NCI-H1930 (cell line): Measurements from ENCODE around the gene RNF115.
"Not testable (repeated sequence)": the region's sequence is repeated elsewhere in the genome, so short reads cannot be mapped to it uniquely, and the experiment has no call there.

Source experiments
- DNase-seq, 2 experiments: peaks; one replicate each; lab custom pipeline; 2025; lab: John Stamatoyannopoulos, UW

RNF115 gene

DNA sequence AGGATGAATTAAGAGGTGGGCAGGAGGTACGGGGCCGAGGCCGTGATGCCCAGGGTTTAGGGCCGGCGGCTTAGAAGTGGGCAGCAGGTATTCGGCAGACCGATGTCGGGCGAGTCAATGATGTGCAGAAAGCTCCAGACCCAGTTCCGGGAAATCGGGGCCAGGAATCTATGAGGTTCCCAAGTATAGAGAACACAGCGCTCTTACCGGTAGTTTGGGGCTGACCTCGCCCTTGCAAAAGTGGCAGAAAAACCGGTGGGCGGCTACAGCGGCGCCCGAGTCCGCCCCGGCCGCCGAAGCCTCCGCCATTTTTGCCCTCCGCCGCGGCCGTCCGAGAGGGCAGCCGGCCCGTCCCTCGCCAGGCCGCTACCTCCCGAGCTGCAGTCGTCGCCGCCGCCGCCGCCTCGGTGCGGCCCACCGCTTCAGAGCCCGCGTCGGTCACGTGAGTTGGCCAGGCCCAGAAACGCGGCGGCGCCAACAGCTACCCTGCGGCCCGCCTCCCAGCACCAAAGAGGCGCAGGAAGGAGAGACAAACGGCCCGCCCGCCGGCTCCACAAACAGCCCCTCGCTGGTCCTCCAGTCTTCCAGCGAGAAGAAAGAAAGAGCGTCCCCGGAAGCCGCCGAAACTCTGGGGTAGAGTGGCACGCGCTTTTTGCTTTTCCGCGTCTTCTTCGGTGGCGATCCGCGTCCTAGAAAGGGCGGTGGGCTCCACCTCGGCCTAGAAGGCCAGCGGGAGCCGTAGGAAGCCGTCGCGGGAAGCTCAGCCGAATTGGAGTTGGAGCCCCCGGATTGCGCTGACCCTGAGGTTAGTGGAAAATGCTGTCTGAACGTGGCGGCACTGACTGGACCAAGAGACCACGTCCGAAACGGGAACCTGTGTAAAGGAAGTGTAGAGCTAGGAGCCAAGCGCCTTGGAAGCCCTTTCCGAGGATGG is at the start of gene RNF115, which contains the start of gene POLR3C:
Gene RNF115 (minus strand): TSS at position 531 of the 934 bp plus-strand sequence. CDS start 222 bp downstream, at position 309.
Gene POLR3C (plus strand): TSS at position 636 of the 934 bp plus-strand sequence. CDS start 1,577 bp downstream, outside the sequence.
- DNase-seq, result peak; percentile 81 to 84

DNA sequence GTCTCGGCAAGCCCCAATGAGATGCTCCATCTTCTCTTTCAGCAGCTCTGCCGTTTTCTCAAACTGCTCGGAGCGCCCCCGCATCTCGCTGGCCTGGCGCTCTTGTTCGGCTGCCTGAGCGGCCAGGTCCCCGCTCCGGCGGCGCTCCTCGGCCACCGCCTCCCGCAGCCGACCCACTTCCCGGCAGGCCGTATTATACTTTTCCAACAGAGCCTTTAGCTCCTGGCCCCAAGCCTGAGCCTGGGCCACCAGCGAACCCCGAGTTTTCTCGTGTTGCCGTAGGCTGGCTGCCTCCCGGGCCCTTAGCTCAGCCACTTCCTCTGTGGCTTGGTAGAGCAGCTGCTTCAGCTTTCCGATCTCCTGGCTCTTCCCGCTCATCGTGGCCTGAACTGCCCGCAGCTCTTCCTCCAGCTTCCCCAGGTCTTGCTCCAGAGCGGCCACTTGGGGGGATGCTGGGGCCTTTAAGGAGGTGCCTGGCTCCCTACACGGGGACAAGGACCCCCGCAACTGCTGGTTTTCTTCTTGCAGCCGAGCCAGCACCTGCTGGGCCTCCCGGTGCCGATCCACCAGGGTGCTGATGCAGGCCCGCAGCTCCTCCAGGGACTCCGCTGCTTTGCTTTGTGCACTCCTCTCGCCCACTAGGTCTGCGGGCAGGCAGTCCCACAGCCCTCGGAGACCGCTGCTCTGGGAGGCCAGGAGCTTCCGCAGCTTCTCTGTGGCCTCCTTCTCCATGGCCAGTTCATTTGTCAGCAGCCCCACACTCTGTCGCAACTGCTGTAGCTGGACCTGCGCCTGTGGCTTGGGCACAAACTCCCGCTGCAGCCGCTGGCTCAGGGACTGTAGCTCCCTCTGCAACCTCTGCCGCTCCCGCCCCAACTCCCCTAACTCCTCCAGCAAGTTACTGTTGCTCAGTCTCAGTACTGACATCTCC is 48.4 kb upstream of the RNF115 start:
- no peak for DNase-seq

DNA sequence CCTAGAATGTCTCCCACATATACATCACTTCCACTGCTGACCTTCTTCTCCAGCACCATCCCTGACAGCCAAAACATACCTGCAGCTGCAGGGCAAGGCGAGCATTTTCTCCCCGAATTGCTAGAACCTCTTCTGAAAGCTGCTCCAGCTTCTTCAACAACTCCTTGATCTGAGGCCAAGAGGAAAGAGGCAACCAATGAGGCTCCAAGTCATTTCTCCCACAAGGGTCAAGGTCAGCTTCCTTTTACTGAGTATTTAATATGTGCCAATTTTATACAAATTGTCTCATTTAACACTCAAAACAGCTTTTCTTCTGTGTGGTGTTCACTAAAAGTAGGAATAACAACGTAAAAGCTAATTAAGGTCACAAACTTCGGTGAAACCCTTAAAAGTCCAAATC is 44.3 kb upstream of the RNF115 start:
- no peak for DNase-seq

DNA sequence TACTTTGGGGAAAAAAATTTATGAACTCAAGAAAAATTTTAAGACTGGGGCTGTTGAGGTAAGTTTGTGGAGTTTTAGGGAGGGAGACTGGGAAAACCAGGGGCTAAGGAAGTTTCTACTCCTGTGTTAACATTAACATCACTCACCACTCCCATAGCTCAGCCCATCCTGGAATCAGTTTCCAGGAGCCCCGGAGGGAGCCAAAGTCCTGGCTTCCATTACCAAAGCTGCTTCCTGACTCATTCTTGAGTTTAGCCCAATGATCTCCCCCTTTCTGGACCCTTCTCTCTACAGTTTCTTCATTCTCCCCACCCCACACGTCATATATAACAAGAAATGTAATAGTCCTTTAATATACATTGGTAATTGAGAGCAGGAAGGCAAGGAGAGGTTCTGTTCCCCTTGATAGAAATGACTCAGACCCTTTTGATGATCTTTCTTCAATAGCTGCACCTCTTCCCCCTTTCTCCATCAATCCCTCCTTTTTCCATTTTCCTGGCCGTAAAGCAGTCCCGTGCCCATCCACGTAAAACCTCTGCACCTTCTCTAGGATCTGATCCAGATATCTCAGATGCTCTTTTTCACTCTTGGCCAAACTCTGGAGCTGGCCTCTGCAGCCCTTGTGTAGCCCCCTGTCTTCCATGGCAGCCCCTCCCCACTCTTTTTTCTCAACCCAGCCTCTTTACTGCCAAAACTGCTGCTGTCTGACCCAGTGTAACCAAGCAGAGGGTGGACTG is 39.6 kb upstream of the RNF115 start:
- DNase-seq, result no peak

DNA sequence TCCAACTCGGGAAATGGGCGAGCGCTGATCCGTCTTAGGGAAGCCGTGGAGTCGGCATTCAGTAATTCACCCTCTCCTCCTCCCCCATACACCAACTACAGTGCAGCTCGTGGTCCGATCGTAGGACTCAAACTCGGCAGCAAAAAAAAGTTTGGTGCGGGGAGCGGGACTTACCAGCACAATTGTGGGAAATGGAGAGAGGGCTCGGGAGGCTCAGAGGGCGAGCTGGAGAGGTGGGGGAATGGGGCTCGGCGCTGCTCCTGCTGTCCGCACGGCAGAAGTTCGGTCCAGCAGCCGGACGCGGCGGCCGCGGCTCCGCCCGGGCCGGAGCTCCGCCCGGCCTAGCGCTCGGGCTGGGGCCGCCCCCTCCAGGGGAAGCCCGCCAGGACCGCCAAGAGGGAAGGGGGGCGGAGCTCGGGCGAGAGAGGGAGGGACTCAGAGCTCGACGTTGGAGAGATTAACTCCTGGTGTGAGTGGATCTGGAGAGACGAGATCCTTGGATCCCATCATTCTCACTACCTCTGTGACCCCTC is 35.7 kb upstream of the RNF115 start:
- DNase-seq, result peak; percentile 67 to 83

DNA sequence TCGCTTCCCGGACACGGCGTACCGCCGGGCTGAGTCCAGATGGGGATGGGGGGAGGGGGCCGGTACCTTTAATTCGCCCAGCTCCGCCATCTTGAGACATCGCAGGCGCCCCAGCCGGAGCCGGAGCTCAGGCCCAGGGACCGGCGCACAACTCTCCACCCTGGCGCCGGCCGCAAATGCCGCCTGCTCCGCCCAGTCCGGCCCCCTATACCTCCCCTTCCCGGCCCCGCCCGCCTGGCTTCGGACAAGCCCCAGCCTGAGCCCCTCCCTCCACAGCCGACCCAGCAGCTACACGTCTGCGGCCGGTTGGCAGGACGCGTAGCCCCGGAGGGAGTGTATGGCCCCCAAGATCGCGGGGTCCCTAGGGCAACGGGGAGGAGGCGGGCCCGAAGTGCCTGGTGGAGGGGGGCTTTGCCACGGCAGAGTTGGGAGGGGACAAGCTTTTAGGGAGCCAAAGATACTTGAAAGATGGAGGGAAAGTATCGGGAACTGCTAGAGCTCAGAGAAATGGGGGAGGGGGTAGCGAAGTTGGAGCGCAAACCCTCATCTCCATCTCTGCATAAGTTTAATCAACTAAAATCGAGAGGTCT is 35.1 kb upstream of the RNF115 start, which contains the start of gene PIAS3:
Gene PIAS3 (minus strand): TSS at position 181 of the 590 bp plus-strand sequence. CDS start 91 bp downstream, at position 90.
- peak; percentile 80 to 82 for DNase-seq

DNA sequence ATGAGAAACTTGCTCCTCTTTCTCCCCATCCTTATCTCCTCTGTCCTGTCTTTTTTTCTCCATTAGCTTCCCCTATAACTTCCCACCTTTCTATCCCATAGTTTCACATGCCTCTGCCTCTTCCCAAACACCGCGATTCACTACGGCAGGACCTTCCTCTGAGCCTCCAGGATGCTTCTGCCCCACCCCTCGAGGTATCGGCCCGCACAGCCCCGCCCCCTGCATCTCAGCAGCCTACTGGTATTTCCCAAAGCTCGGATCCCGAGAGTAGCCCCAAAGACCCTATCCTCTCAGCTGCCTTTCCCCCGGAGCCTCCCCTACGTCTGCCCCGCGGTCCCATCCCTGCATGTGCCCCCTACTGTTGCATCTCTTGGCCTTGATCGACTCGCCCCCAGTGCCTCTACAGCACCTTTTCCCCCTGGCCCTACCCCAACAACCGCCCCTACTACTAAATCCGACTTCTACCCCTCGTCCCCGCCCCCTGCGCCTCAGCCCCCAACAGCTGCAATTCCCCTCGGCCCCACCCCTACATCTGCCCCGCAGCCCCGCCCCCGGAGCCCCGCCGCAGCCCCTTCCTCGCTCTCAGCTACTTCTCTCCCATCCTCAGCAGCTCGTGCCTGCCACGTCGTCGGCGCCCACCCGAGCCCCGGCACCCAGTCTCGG is 34.5 kb upstream of the RNF115 start:
- peak; percentile 48 to 52 for DNase-seq

DNA sequence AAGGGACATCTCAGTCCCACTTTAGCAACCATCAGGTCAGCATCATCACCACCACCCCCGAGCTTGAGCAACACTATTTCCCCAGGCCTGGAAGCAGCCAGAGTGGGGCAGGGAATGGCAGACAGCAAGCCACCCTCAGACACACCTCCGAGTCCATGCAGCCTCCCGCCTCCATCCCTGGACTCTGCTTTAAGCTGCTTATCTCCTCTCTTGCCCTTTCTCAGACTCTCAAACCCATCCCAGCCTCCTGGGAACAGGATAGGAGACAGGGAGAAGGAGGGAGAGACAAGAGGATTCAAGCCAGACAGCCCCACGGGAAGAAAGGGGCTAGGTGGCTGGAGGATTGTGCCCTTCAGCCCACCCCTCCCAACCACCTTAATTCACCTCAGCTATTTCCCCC is 33.3 kb upstream of the RNF115 start:
- DNase-seq, result no peak

DNA sequence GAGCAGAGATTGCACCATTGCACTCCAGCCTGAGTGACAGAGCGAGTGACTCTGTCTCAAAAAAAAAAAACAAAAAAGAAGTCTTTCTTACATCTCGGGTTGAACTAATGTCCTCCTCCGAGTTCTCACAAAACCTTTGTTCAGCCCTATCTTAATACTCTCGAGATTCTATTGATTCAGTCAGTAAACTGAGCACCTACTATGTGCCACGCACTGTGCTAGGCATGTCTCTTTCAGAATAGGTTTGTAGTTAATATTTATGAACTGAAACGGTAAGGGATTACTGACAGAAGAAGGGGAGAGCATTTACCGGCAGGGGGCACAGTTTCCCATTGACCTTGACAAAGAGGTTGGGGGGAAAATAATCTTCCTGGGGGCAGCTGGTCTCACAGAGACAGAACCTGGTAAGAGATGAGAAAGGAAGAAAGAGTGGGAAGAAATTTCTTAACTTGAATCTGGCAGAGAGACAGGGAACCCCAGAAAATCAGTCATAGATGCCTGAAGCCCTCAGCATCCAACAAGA is 31.6 kb upstream of the RNF115 start:
- no peak for DNase-seq

DNA sequence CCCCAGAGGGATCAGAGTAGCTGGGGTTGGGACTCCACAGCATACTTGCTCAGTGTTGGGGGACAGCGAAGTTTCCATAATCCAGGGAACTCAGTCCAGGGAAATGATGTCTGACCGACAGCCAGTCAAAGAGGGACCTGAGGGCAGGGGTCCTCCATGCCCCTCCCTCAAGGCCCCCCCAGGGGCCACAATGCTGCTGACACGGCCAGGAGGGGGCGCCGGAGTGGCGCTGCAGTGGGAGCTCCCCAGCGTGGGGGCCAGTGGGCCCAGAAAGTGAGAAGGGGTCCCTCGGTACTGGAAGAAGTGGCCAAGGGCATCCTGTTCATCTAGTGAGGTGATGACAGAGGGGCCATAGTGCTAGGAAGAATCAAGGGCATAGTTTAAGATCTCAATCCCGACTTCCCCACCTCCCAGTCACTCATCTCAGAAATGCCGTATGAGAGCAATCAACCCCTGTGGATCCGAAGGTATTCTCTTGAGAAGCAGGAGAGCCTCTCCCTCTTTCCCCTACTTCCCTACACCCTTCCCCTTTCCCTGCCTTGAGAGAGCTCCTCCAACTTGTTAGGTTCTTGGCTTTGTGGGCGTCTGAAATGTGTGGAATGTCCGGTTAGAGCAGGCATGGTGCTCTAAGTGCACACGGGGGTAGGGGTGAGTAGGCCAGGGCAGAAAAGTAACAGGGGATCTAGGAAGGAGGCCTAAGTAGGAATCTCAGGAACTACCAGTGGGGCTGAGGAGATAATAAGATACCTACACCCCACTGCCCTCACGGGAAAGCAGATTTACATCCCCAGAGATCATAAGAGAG is 25.7 kb upstream of the RNF115 start:
- DNase-seq, result no peak

DNA sequence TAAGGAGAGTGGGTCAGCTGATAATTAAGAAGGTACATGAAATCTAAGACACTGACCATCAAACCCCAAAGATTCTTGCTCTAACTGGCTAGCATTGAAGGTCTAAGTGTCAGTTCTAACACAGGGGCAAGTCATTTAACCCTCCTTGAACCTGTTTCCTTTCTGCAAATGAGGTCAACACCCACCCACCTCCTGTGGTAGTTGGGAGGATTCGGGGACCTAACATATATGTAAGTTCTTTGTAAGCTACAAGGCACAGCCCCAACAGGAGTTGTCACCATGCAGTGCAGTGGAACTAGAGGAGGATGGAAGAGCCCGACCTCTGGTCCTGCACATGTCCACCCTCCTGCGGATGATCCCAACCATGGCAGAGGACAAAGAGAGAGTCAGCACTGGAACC is 23.9 kb upstream of the RNF115 start:
- DNase-seq, result no peak

DNA sequence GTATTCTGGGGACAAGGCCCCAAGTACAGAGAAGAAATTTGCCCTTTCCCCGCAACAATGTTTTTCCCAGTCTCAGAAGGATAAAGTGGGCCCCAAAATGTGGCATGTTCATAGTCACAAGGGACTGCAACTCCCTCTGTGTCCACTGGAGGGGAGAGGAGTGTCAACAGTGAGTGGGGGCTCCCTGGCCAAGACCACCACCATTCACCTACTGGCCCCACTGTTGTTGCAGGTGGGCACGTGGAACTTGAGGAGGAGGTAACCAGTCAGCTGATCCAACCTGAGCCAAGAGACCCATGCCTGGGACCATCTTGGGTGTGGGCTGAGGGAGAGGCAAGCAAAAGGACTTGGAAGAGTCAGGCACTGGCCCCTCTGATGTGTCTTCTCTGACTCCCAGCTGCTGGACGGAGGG is 22.3 kb upstream of the RNF115 start:
- DNase-seq, result no peak

DNA sequence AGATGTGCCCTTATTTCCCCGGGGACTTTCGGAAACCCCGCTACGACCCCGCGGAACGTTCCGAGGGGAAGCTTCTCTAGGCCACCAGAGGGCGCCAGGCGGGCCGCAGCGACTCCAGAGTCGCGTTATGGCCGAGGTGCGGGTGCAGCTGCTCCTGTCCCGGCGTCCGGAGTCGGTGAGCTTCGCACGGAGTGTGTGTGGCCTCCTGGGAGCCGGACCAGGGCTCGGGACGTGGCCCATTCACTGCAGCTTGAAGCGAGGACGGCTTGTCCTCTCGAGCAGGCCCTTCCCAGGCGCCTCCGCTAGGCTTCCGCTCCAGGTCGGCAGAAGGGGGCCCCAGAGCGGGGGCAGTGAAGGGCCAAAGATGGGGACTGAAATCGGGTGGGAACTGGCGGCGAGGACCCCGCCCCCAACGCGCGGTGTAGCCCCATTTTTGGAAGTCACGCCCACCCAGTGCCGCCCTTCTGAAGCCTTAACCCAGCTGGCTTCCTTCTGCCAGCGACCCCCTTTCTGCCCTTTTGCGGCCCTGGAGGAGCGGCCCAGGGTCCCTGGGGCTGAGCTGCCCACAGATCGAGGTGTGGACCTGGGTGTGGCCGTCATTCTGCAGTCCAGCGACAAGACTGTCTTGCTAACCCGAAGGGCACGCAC is 21.7 kb upstream of the RNF115 start, which contains the start of gene NUDT17:
Gene NUDT17 (plus strand): TSS at position 117 of the 648 bp plus-strand sequence. CDS start 11 bp downstream, at position 128.
- peak; percentile 78 to 84 for DNase-seq

DNA sequence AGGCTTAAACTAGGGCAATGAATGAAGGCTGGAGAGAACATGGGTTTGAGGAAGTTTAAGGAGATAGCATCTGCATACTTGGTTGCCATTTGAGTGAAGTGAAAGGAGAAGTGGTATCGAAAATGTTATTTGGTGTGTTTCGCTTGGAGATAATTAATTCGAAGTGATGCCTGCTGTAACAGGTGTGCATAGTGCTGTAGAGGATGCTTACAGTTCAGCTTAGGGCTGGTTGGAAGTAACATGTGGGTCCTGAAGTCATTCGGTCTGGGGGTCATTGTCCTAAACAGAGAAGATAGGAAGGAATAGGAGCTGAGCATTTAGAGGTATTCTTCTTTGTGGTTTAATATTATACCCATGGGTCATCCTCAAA is 21.2 kb upstream of the RNF115 start:
- DNase-seq, result no peak

DNA sequence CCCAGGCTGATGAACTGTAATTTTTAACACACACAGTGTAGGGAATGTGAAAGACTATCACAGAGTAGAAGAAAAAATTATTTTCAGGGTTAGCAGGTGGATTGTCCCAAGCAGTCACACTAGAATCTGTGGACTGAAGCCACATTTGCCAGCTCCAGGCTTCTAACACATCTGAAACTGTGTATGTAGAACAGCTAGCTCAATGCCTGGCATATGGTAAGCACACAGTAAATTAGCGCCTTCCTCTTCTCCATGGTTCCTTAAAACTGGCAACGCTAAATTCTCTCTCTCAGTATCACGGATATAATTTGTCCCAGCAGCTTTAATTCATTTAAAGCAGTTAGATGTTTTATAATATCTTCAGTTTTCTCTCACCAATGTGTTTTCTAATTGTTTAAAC is 19.1 kb upstream of the RNF115 start:
- no peak for DNase-seq

DNA sequence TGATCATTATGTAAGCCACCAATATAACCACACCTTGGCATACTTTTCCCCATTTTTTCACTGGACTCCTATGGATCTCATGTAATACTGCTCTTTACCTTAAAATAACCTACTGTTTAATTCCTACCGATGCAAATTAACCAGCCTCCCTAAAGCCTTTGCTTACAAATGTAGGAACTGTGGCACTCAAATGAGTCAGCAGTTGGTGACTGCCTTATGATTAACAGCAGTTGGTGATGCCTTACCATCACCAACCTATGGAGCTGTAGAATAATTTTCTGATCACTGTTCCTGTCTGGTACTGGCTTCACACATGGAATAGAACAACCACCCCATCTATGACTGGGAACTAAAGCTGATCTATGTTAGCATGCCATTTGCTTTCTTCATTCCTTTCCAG is 13.8 kb upstream of the RNF115 start:
- no peak for DNase-seq

DNA sequence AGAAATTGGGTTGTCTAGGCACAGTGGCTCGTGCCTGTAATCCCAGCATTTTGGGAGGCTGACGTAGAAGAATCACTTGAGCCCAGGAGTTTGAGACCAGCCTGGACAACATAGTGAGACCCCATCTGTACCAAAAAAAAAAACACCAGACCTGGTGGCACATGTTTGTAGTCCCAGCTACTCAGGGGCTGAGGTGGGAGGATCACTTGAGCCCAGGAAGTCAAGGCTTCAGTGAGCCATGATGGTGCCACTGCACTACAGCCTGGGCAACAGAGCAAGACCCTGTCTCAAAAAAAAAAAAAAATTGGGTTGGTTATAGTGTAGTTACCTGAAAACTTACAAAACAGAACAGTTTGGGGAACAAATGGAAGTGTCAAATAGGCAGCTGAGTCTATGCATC is 6.9 kb upstream of the RNF115 start:
- DNase-seq, result not testable (repeated sequence)

DNA sequence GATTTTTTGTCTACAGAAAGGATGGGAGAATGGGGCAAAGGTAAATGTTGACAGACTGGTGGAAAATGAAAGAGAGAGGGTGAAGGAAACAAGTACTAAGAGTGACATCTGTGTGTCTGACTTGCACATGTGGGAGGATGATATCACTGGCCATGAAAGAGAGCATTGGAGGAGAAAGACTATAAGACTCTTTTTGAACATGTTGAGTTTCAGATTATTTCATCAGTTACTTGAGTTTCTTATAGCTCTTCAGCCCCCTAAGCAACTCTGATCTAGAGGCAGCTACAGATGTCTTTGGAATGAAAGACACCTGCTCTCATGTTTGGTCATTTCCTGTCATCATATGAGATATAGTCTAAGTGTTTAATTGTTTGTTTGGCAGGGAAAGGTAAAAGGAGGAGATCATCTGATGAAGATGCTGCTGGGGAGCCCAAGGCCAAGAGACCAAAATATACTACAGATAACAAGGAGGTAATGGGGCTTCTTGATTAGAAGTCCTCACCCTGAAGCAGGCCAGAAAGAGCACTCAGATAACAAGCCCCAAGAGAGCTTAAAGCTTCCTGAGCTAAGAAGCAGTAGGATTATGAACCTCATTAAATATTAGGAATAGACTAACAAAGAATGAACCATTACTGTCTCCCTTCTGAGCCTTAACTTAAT is 4.6 kb upstream of the RNF115 start:
- DNase-seq, result no peak
